Right renal pelvis (tissue), 4 donors: Measurements from ENCODE around the gene CAMP. TPM values are rescaled to one million over a fixed set of nuclear protein-coding genes. Genes with fewer than 3 reads are reported as not detected.
"Not testable (repeated sequence)": the region's sequence is repeated elsewhere in the genome, so short reads cannot be mapped to it uniquely, and the experiment has no call there.

ENCODE experiments used
- DNase-seq, 4 donors: peaks; one replicate each; pipeline ENCODE4 v3.0.0-alpha.2; 2013; ENCODE audit warnings: low read depth in 4 of 4, low spot score in 3 of 4, missing footprints in 1 of 4
- polyA plus RNA-seq, 4 donors: library from polyadenylated mRNA; unstranded; fragments of 120-200 nt; gene quantifications; one replicate each; pipeline ENCODE4 v1.2.1, GENCODE V29; 2013; ENCODE audit not compliant: insufficient read length in 4 of 4

The CAMP gene
- polyA plus RNA-seq, 4 donors = 0.39 to 1.3 (median 1.0) TPM; not detected in 1

GRCh38 chr3:48248095-48248850, 25.0 kb downstream of the CAMP start:
- no peak for DNase-seq

DNA sequence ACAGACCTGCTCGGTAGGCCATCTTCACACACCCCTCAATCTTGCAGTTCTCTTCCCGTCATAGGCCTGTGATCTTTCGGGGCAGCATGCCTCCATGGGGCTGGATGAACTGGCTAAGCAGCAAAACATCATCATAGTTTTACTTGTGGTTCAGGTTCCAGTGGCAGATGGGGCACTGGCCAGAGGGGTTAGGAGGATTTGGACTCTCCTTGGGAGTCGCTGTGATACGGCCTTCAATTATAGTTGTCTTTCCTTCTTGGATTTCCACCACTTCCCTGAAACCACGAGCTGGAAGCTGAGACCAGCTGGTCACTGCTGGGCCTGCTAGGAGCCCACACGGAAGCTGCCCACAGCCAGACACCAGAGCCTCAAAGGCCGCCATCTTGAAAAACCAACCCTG, 33.3 kb downstream of the CAMP start:
- no peak for DNase-seq

GRCh38 chr3:48258530-48258929, 35.2 kb downstream of the CAMP start:
- DNase-seq = no peak

GRCh38 chr3:48267782-48268181, 44.5 kb downstream of the CAMP start:
- no peak for DNase-seq

GRCh38 chr3:48268381-48268935, 45.2 kb downstream of the CAMP start:
- DNase-seq = peak in 1 of 4 donors; percentile 22

GRCh38 chr3:48268936-48269561, 45.8 kb downstream of the CAMP start:
- DNase-seq = no peak

- DNase-seq = no peak
Observed at GRCh38 chr3:48269592-48269991, 46.3 kb downstream of the CAMP start.

DNA sequence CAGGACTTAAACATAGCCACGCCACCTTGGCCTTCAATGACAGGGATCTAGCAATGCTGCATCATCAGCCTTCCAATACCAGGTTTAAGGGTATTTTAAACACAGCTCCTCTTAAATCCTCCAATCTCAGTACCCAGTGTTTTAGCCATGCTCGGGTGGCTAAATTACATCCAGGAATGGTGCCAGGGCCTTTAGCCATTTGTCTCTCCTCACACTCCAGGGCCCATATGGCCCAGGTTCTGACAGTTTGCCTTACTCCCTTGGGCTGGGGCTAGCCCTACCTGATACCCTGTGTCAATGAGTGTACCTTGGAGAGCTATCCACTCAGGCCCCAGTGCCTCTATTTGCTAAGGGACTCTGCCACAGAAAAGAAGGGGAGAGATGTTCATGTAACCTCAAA, 47.0 kb downstream of the CAMP start:
- DNase-seq = no peak

- DNase-seq = not testable (repeated sequence)
Observed at GRCh38 chr3:48271223-48271622, 47.9 kb downstream of the CAMP start.

GRCh38 chr3:48271763-48272498, 48.6 kb downstream of the CAMP start:
- no peak for DNase-seq

GRCh38 chr3:48273594-48274211, 50.4 kb downstream of the CAMP start:
- peak; percentile 47 to 68 (median 58) for DNase-seq

- DNase-seq = no peak
Observed at GRCh38 chr3:48274452-48274851, 51.2 kb downstream of the CAMP start.

Other genes starting within 250 kb of the CAMP start
- 100 to 1,000 TPM; 181 to 188 (median 185) TPM for gene MAP4, start 207.1 kb upstream of the CAMP start, polyA plus RNA-seq
- 10 to 100 TPM; 10.3 to 13.1 (median 11.7) TPM for gene CDC25A, start 35.1 kb upstream of the CAMP start, polyA plus RNA-seq
- 10 to 100 TPM; 14.4 to 16.0 (median 15.6) TPM for gene ZNF589, start 17.6 kb downstream of the CAMP start, polyA plus RNA-seq
- 10 to 100 TPM; 27.6 to 30.3 (median 29.8) TPM for gene NME6, start 77.9 kb downstream of the CAMP start, polyA plus RNA-seq
- under 1 TPM in 1 of 4 donors, not detected in 3; 0.32 TPM for gene SPINK8, start 110.2 kb downstream of the CAMP start, polyA plus RNA-seq
- gene FBXW12, start 148.7 kb downstream of the CAMP start, polyA plus RNA-seq = under 1 TPM; 0.33 to 0.56 (median 0.41) TPM
- gene PLXNB1, start 206.6 kb downstream of the CAMP start, polyA plus RNA-seq = 100 to 1,000 TPM; 163 to 236 (median 188) TPM
- gene CCDC51, start 216.6 kb downstream of the CAMP start, polyA plus RNA-seq = 10 to 100 TPM; 25.2 to 29.7 (median 27.8) TPM
- gene TMA7, start 216.8 kb downstream of the CAMP start, polyA plus RNA-seq = 100 to 1,000 TPM; 293 to 334 (median 315) TPM
- gene ATRIP, start 223.2 kb downstream of the CAMP start, polyA plus RNA-seq = 10 to 100 TPM; 12.6 to 16.9 (median 14.5) TPM